GM10266 (cell line): ENCODE measurements around the gene ABHD8.

ENCODE experiments used
- DNase-seq: peaks from one replicate; pipeline ENCODE4 v3.0.0; 2012; ENCODE audit errors: extremely low spot score
- CTCF ChIP-seq: IDR thresholded peaks from 2 replicates; pipeline ENCODE4 v1.5.1; 2012; ENCODE audit warnings: mild to moderate bottlenecking, low read depth; ENCODE audit not compliant: control insufficient read depth, insufficient read depth; ENCODE audit errors: missing control alignments

Gene ABHD8

GRCh38 chr19:17246681-17247425 is 56.4 kb downstream of the ABHD8 start:
- no peak for DNase-seq
- TF ChIP-seq CTCF = no peak

- DNase-seq = no peak
- TF ChIP-seq CTCF = no peak
Observed at GRCh38 chr19:17245535-17245984, 57.7 kb downstream of the ABHD8 start, which contains the start of gene NR2F6. Gene NR2F6 (minus strand): TSS chr19:17245919. CDS start chr19:17245220, 699 bp downstream.

GRCh38 chr19:17244618-17245534 is 58.3 kb downstream of the ABHD8 start:
- no peak for TF ChIP-seq CTCF
- DNase-seq = no peak

GRCh38 chr19:17243830-17244617 is 59.2 kb downstream of the ABHD8 start:
- DNase-seq = no peak
- TF ChIP-seq CTCF = no peak

GRCh38 chr19:17243211-17243829 is 59.9 kb downstream of the ABHD8 start:
- TF ChIP-seq CTCF = no peak
- DNase-seq = no peak

GRCh38 chr19:17242431-17243208 is 60.6 kb downstream of the ABHD8 start:
- DNase-seq = no peak
- no peak for TF ChIP-seq CTCF
